Measurements from ENCODE around the gene DOCK1.

Gene DOCK1

DNA sequence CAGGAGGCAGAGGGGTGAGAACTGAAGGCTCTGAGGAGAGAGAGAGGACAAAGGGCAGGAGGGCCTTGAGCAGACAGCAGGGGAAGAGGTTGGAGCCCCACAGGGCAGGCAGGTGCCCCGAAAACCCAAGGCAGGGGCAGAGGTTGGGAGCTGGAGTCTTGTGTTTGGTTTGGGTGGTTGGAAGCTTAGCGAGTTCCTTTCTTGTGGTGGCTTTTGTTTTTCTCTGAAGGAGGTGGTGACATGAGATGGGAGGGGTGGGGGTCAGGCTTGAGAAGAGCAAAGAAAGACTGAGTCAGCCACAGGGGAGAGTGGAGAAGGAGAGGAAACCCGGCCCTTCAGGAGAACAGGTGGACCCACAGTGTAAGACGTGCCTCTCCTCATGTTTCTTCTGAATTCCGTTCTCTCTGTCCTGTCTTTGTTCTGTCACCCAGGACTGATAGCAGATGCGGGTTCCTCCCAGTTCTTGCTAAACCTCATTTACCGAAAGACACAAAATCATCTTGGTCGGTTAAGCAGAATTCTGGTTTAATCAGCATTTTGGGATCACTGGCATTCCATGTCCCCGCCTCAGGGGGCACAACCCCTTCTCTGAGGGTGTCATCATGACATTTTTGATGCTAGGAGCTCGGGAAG is 195.9 kb downstream of the DOCK1 start:
- no peaks in the 10 kb centered on the region for H3K4me1 ChIP-seq (ENCODE audit: control insufficient read depth, insufficient read depth, low read length)
- H3K36me3 ChIP-seq (ENCODE audit: control insufficient read depth in 2 of 2, insufficient read depth in 2 of 2, low read length in 2 of 2), result peaks cover 7 to 10% of the 10 kb centered on the region in 2 donors
- no peak overlapping the region for H3K4me3 ChIP-seq (ENCODE audit: low read length in 2 of 2)
- H3K27ac ChIP-seq (ENCODE audit: low read length), result no peak overlapping the region
- no peak overlapping the region for H3K9ac ChIP-seq (ENCODE audit: low read length in 2 of 2)
- no peaks in the 10 kb centered on the region for H3K27me3 ChIP-seq (ENCODE audit: control insufficient read depth in 1 of 2, insufficient read depth in 2 of 2, low read length in 2 of 2)
- no peaks in the 10 kb centered on the region for H3K9me3 ChIP-seq (ENCODE audit: control insufficient read depth in 2 of 2, low read length in 2 of 2)

DNA sequence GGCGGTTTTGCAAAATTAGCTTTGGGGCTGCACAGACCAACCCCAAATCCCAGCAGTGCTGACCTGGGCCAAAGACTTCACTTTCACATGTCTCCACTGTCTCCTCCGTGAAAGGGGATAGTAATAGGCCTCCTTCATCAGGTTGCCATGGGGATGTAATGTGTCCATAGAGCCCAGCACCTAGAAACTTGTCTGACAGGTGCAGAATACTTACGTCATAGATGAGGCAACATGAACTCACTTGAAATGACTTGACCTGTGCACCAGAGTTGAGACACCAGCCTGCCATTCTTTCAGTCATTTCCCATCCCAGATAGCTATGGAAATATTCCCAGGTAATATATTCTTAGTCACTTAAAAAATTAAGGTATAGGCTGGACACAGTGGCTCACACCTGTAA is 196.9 kb downstream of the DOCK1 start:
- Histone ChIP-seq H3K36me3 (ENCODE audit: control insufficient read depth in 2 of 2, insufficient read depth in 2 of 2, low read length in 2 of 2) (peaks cover 7 to 12% of the 10 kb centered on the region in 2 donors), H3K27ac (ENCODE audit: low read length) (no peak overlapping the region), H3K4me1 (ENCODE audit: control insufficient read depth, insufficient read depth, low read length) (no peaks in the 10 kb centered on the region), H3K4me3 (ENCODE audit: low read length in 2 of 2) (no peak overlapping the region), H3K9me3 (ENCODE audit: control insufficient read depth in 2 of 2, low read length in 2 of 2) (no peaks in the 10 kb centered on the region), H3K27me3 (ENCODE audit: control insufficient read depth in 1 of 2, insufficient read depth in 2 of 2, low read length in 2 of 2) (no peaks in the 10 kb centered on the region), H3K9ac (ENCODE audit: low read length in 2 of 2) (no peak overlapping the region)

DNA sequence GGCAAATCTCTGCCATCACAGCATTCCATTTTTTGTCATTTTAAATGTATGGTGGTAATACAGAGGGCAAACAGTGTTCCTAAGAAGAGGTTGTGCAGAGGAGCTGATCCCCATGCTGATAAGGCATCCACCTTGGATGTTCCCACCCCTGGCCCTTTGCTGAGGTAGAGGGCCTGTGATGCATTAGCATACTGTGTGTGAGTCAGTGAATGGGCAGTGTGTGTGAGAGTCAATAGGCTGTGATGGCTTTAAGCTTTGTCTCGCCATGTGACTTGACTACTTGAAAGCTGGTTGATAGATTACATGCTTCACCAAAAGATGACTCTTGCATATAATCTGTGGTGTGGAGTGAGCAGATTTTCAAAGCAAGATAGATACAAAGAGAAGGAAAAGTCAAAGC is 209.9 kb downstream of the DOCK1 start:
- Histone ChIP-seq H3K36me3 (ENCODE audit: control insufficient read depth in 2 of 2, insufficient read depth in 2 of 2, low read length in 2 of 2) (peaks cover 9 to 20% of the 10 kb centered on the region in 2 donors), H3K4me3 (ENCODE audit: low read length in 2 of 2) (no peak overlapping the region), H3K9me3 (ENCODE audit: control insufficient read depth in 2 of 2, low read length in 2 of 2) (no peaks in the 10 kb centered on the region), H3K27ac (ENCODE audit: low read length) (no peak overlapping the region), H3K9ac (ENCODE audit: low read length in 2 of 2) (no peak overlapping the region), H3K4me1 (ENCODE audit: control insufficient read depth, insufficient read depth, low read length) (no peaks in the 10 kb centered on the region), H3K27me3 (ENCODE audit: control insufficient read depth in 1 of 2, insufficient read depth in 2 of 2, low read length in 2 of 2) (no peaks in the 10 kb centered on the region)

DNA sequence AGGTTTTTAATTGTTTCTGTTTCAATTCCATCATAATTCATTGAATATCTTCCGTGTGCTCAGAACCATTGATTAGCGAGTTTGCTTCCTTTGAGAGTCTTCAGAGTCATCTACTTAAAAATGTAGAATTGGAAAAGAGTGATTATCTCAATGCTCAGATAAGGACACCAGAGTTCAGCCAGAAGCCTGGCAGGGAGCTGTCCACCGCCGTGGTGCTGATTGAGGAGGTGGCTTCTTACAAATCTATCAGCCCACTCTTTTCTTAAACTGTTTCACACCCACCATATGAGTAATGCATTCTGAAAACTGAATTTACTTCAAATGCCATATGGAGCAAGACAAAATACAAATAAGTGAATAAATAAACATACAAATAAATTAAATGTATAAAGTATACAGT is 211.9 kb downstream of the DOCK1 start:
- Histone ChIP-seq H3K9me3 (ENCODE audit: control insufficient read depth in 2 of 2, low read length in 2 of 2) (no peaks in the 10 kb centered on the region), H3K9ac (ENCODE audit: low read length in 2 of 2) (no peak overlapping the region), H3K4me1 (ENCODE audit: control insufficient read depth, insufficient read depth, low read length) (no peaks in the 10 kb centered on the region), H3K36me3 (ENCODE audit: control insufficient read depth in 2 of 2, insufficient read depth in 2 of 2, low read length in 2 of 2) (peaks cover 0 to 6% of the 10 kb centered on the region in 2 donors), H3K27me3 (ENCODE audit: control insufficient read depth in 1 of 2, insufficient read depth in 2 of 2, low read length in 2 of 2) (no peaks in the 10 kb centered on the region), H3K4me3 (ENCODE audit: low read length in 2 of 2) (no peak overlapping the region), H3K27ac (ENCODE audit: low read length) (no peak overlapping the region)

DNA sequence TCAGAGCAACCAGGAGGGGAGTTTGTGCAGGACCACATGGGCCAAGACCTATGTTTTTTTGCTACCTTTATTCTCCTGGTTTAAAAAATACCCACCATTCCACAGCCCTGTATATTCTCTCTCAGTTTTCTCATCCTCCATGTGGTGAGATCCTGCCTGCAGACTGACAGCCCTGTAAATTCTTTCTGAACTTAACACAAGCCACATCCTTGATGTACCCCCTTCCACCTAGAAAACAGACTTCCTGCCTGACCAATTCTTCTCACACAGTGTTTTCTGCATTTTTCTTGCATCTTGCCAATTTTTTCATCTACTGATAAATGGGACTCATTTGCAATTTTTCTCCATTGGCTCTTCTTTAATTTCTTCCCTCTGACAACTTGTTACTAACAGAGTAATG is 212.8 kb downstream of the DOCK1 start:
- Histone ChIP-seq H3K4me1 (ENCODE audit: control insufficient read depth, insufficient read depth, low read length) (no peaks in the 10 kb centered on the region), H3K27me3 (ENCODE audit: control insufficient read depth in 1 of 2, insufficient read depth in 2 of 2, low read length in 2 of 2) (no peaks in the 10 kb centered on the region), H3K36me3 (ENCODE audit: control insufficient read depth in 2 of 2, insufficient read depth in 2 of 2, low read length in 2 of 2) (peaks cover 0 to 7% of the 10 kb centered on the region in 2 donors), H3K27ac (ENCODE audit: low read length) (no peak overlapping the region), H3K9ac (ENCODE audit: low read length in 2 of 2) (no peak overlapping the region), H3K4me3 (ENCODE audit: low read length in 2 of 2) (no peak overlapping the region), H3K9me3 (ENCODE audit: control insufficient read depth in 2 of 2, low read length in 2 of 2) (no peaks in the 10 kb centered on the region)

DNA sequence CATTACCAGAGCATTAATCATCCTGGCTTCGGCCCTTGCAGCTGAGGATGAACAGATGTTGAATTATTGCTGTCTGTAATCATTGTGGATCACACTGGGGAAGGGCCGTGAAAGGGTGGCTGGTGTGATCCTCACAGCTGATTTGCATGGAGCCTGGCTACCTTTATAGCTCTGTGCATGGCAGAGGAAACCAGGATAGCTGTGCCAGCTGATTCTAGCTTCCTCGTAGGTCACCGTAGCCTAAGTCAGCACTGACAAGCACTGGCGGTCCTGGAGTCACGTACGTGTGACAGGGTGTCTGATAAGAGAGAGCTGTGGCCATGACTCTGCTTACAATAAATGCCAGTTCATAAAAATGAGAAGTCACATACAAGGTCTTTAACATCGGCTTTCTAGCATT is 214.7 kb downstream of the DOCK1 start:
- no peak overlapping the region for H3K4me3 ChIP-seq (ENCODE audit: low read length in 2 of 2)
- H3K27me3 ChIP-seq (ENCODE audit: control insufficient read depth in 1 of 2, insufficient read depth in 2 of 2, low read length in 2 of 2), result no peaks in the 10 kb centered on the region
- no peaks in the 10 kb centered on the region for H3K9me3 ChIP-seq (ENCODE audit: control insufficient read depth in 2 of 2, low read length in 2 of 2)
- no peak overlapping the region for H3K27ac ChIP-seq (ENCODE audit: low read length)
- peaks cover 0 to 5% of the 10 kb centered on the region in 2 donors for H3K36me3 ChIP-seq (ENCODE audit: control insufficient read depth in 2 of 2, insufficient read depth in 2 of 2, low read length in 2 of 2)
- no peaks in the 10 kb centered on the region for H3K4me1 ChIP-seq (ENCODE audit: control insufficient read depth, insufficient read depth, low read length)
- H3K9ac ChIP-seq (ENCODE audit: low read length in 2 of 2), result no peak overlapping the region

DNA sequence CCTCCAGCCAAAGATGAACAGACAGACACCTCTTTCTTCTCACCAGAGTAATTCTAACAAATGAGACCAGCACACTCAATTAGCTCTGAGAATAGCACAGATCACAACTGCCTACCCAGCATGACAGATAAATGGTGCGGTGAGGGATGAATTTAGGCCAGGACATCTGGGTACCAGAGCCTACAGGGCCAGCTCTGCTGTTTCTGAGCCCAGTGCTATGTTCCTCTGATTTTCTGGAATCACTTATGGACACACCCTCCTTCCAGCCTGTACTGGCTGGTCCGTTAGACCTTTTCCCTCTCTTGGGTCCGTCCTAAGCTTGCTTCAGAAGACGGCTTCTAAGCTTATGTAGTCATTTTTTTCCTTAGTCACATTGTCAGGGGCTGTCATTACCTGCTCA is 217.6 kb downstream of the DOCK1 start:
- H3K4me1 ChIP-seq (ENCODE audit: control insufficient read depth, insufficient read depth, low read length), result no peaks in the 10 kb centered on the region
- no peak overlapping the region for H3K27ac ChIP-seq (ENCODE audit: low read length)
- H3K27me3 ChIP-seq (ENCODE audit: control insufficient read depth in 1 of 2, insufficient read depth in 2 of 2, low read length in 2 of 2), result no peaks in the 10 kb centered on the region
- H3K4me3 ChIP-seq (ENCODE audit: low read length in 2 of 2), result no peak overlapping the region
- peaks cover 5 to 11% of the 10 kb centered on the region in 2 donors for H3K36me3 ChIP-seq (ENCODE audit: control insufficient read depth in 2 of 2, insufficient read depth in 2 of 2, low read length in 2 of 2)
- no peaks in the 10 kb centered on the region for H3K9me3 ChIP-seq (ENCODE audit: control insufficient read depth in 2 of 2, low read length in 2 of 2)
- no peak overlapping the region for H3K9ac ChIP-seq (ENCODE audit: low read length in 2 of 2)

DNA sequence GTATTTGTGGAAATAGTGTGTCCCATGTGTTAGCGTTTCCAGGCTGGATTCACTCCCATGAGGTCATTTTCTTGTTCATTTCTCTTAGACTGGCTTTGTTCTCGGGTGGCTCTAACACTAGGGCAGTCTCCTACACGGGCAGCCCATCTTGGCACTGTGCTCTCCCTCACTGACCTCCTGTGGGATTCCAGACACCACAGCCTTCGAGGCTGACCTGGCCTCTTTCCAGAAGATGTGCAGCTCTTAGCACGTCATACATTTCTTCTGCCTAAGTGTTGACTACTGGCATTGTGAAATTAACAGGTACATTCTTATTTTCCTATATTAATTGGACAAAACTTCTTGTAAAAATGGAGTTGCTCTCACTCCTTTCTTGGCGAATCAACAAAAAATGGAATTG is 218.4 kb downstream of the DOCK1 start:
- Histone ChIP-seq H3K27me3 (ENCODE audit: control insufficient read depth in 1 of 2, insufficient read depth in 2 of 2, low read length in 2 of 2) (no peaks in the 10 kb centered on the region), H3K9me3 (ENCODE audit: control insufficient read depth in 2 of 2, low read length in 2 of 2) (no peaks in the 10 kb centered on the region), H3K36me3 (ENCODE audit: control insufficient read depth in 2 of 2, insufficient read depth in 2 of 2, low read length in 2 of 2) (peaks cover 11 to 13% of the 10 kb centered on the region in 2 donors), H3K27ac (ENCODE audit: low read length) (no peak overlapping the region), H3K4me3 (ENCODE audit: low read length in 2 of 2) (no peak overlapping the region), H3K9ac (ENCODE audit: low read length in 2 of 2) (no peak overlapping the region), H3K4me1 (ENCODE audit: control insufficient read depth, insufficient read depth, low read length) (no peaks in the 10 kb centered on the region)

DNA sequence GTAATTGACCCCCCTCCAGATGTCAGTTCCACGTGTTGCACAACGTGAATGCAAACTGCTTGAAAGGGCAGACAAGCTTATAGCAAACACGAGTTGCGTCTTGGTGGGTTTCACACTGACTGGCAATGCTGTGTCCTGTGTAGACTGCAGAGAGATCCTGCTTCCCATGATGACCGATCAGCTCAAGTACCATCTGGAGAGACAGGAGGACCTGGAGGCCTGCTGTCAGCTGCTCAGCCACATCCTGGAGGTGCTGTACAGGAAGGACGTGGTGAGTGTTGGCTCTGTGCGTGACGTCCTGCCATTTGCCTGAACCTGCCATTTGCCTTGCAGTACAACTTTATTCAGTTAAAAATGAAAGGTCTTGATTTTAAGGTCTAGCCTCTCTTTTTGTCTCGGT is 220.1 kb downstream of the DOCK1 start:
- Histone ChIP-seq H3K36me3 (ENCODE audit: control insufficient read depth in 2 of 2, insufficient read depth in 2 of 2, low read length in 2 of 2) (peaks cover 17 to 20% of the 10 kb centered on the region in 2 donors), H3K4me1 (ENCODE audit: control insufficient read depth, insufficient read depth, low read length) (no peaks in the 10 kb centered on the region), H3K9ac (ENCODE audit: low read length in 2 of 2) (no peak overlapping the region), H3K27ac (ENCODE audit: low read length) (no peak overlapping the region), H3K27me3 (ENCODE audit: control insufficient read depth in 1 of 2, insufficient read depth in 2 of 2, low read length in 2 of 2) (no peaks in the 10 kb centered on the region), H3K9me3 (ENCODE audit: control insufficient read depth in 2 of 2, low read length in 2 of 2) (no peaks in the 10 kb centered on the region), H3K4me3 (ENCODE audit: low read length in 2 of 2) (no peak overlapping the region)

DNA sequence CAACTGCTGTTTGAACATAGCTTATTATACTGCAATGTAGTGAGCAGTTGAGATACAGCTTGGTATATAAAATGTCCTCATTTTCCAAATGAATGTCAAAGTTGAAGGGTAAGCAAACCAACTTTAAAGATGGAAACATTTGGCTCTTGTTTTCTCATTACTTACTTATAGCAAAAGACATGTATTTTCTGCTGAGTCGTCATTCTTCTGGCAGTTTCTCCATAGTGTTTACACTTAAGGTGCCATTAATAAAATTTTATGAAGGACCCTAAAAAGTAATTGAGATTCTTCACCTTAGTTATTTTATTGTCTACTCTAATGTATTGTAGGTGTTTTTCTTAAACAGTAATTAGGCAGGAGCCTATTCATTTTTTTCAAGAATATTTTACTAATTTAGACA is 222.6 kb downstream of the DOCK1 start:
- H3K27ac ChIP-seq (ENCODE audit: low read length), result no peak overlapping the region
- peaks cover 25% of the 10 kb centered on the region in 2 donors for H3K36me3 ChIP-seq (ENCODE audit: control insufficient read depth in 2 of 2, insufficient read depth in 2 of 2, low read length in 2 of 2)
- no peak overlapping the region for H3K4me3 ChIP-seq (ENCODE audit: low read length in 2 of 2)
- H3K9ac ChIP-seq (ENCODE audit: low read length in 2 of 2), result no peak overlapping the region
- no peaks in the 10 kb centered on the region for H3K27me3 ChIP-seq (ENCODE audit: control insufficient read depth in 1 of 2, insufficient read depth in 2 of 2, low read length in 2 of 2)
- no peaks in the 10 kb centered on the region for H3K4me1 ChIP-seq (ENCODE audit: control insufficient read depth, insufficient read depth, low read length)
- H3K9me3 ChIP-seq (ENCODE audit: control insufficient read depth in 2 of 2, low read length in 2 of 2), result no peaks in the 10 kb centered on the region

DNA sequence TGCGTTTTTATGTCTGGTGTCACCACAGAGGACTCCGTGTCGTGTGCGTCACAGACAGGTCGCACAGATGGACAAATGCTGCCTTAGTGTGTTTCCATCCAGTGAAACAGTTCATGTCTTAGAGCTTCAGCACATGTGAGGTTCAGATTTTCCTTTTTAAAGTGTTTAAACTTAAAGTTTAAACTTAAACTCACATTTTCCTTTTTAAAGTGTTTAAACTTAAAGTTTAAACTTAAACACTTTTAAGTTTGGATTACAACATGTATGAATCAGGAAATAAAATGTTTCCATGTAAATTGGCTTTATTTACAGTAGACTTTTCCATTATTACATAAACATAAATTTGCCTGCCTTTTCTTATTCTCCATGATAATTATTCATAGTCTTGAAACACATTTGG is 223.9 kb downstream of the DOCK1 start:
- peaks cover 23 to 32% of the 10 kb centered on the region in 2 donors for H3K36me3 ChIP-seq (ENCODE audit: control insufficient read depth in 2 of 2, insufficient read depth in 2 of 2, low read length in 2 of 2)
- no peak overlapping the region for H3K27ac ChIP-seq (ENCODE audit: low read length)
- H3K9me3 ChIP-seq (ENCODE audit: control insufficient read depth in 2 of 2, low read length in 2 of 2), result no peaks in the 10 kb centered on the region
- H3K27me3 ChIP-seq (ENCODE audit: control insufficient read depth in 1 of 2, insufficient read depth in 2 of 2, low read length in 2 of 2), result no peaks in the 10 kb centered on the region
- no peak overlapping the region for H3K9ac ChIP-seq (ENCODE audit: low read length in 2 of 2)
- H3K4me1 ChIP-seq (ENCODE audit: control insufficient read depth, insufficient read depth, low read length), result no peaks in the 10 kb centered on the region
- H3K4me3 ChIP-seq (ENCODE audit: low read length in 2 of 2), result no peak overlapping the region
